ENCODE measurements around the gene CGN.

DNA sequence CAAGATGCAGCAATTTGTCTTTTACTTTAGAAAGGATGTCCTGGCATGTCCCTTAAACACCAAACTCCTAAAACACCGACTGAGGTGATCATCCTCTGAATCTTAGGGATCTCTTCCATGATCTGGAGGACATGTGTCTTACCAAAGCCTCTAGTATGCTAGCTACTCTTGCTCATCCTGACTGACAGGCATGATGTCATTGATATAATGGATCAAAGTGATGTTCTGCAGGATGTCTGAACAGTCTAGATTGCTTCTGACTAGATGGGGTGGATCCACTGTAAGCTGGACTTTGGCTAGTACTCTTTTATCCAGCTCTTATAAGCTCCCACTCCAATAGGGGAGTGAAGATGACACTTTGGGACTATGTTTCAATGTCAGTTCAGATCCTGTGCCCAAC lies 11.3 kb upstream of the CGN start:
- TF ChIP-seq CTCF (conservative IDR thresholded peaks at IDR 0.05), result no peak
- TF ChIP-seq ZFX (IDR thresholded peaks at IDR 0.05), result no peak
